Right lobe of liver (tissue), 6 donors: ENCODE data around the gene NEURL2. TPM values are rescaled to one million over a fixed set of nuclear protein-coding genes. Genes with fewer than 3 reads are reported as not detected.
A peak's percentile ranks its signal among the peaks of the same experiment; 100 is the strongest.
"Not testable (repeated sequence)": the region's sequence is repeated elsewhere in the genome, so short reads cannot be mapped to it uniquely, and the experiment has no call there.

ENCODE experiments used
- ATAC-seq, 4 donors: fragments of 200-7000 bp; cut with Tn5 transposase; one replicate each; pipeline ENCODE4 v1.9.1; 2020; ENCODE audit warnings: mild to moderate bottlenecking in 4 of 4, moderate library complexity in 4 of 4
- DNase-seq, 3 donors: peaks; one replicate each; pipeline ENCODE4 v3.0.0-alpha.2; 2020
- H3K27ac ChIP-seq, 3 donors: fragments of 200-600 bp; one replicate each; pipeline ENCODE4 v1.8.0; 2022
- H3K27me3 ChIP-seq, 2 donors: fragments of 200-600 bp; one replicate each; pipeline ENCODE4 v1.8.0; 2022
- H3K36me3 ChIP-seq, 4 donors: fragments of 200-600 bp; sonication (generic) in 1 of 4; one replicate each; pipeline versions ENCODE4 v1.5.1 to v1.8.0; 2017 to 2022; ENCODE audit warnings: control low read depth in 1 of 4
- H3K4me1 ChIP-seq, 4 donors: fragments of 200-600 bp; sonication (generic) in 1 of 4; one replicate each; pipeline versions ENCODE4 v1.5.1 to v1.8.0; 2017 to 2022; ENCODE audit warnings: control low read depth in 1 of 4
- H3K4me3 ChIP-seq, 3 donors: fragments of 200-600 bp; one replicate each; pipeline ENCODE4 v1.8.0; 2022
- H3K9me3 ChIP-seq, 4 donors: fragments of 200-600 bp; sonication (generic) in 1 of 4; one replicate each; pipeline versions ENCODE4 v1.5.1 to v1.8.0; 2017 to 2022; ENCODE audit warnings: control low read depth in 1 of 4
- CTCF ChIP-seq, 4 donors: fragments of 200-600 bp in 3 of 4; fragments of 450-650 bp in 1 of 4; IDR thresholded peaks; one replicate each; pipeline versions ENCODE4 v1.5.1 to v1.8.0; 2016 to 2022; ENCODE audit warnings: antibody characterized with exemption in 4 of 4, mild to moderate bottlenecking in 2 of 4
- POLR2A ChIP-seq: fragments of 450-650 bp; IDR thresholded peaks from one replicate; pipeline ENCODE4 v1.6.1; 2017; ENCODE audit warnings: antibody characterized with exemption, mild to moderate bottlenecking
- WGBS: methylation state at CpG from one replicate; pipeline ENCODE4 v1.1.6; 2018; ENCODE audit warnings: low coverage, low lambda C conversion rate; ENCODE audit not compliant: insufficient coverage; ENCODE audit errors: missing lambda C conversion rate; 5-methylcytosine and 5-hydroxymethylcytosine counted together
- intact Hi-C, 2 donors: fragments of 100-400 bp; cut with DNase I; formaldehyde crosslinking; loops; one replicate each; pipeline versions ENCODE4 v1.11.2 to v1.14.1; 2022
- total RNA-seq, 6 experiments: library from RNA; depleted of rRNA in 2 of 6; stranded (reverse); fragments of >200 nt in 2 of 6; fragmentation: NEBNext Ultra II Directional in 3 of 6; extraction: Animal tissue kit (Norgen Biotek cat#: 25700) in 3 of 6; gene quantifications; one replicate each; pipeline versions ENCODE4 v1.1.0 to v1.2.4, GENCODE V29; 2016 to 2023
- donor health status: DM: no; HTN: yes; CAD: no.
- donor health status: DM: no; HTN: no; CAD: no.
- donor health status: DM: no; HTN: no; CAD: no.
- donor health status: DM: no; HTN: yes; CAD: no.
- donor health status: DM: no; HTN: yes; CAD: no.

NEURL2 gene
- total RNA-seq, 6 experiments from 2014 or later, result 3.6 to 8.8 (median 5.4) TPM

- no peaks in the 10 kb centered on the region for H3K27me3 ChIP-seq
- TF ChIP-seq POLR2A (no peak), CTCF (IDR thresholded peaks at IDR 0.05) (no peak)
- DNase-seq, result no peak
- no peak overlapping the region for H3K27ac ChIP-seq
- WGBS, result 86% methylated on average over 8 of the region's 17 CpGs
- no peaks in the 10 kb centered on the region for H3K9me3 ChIP-seq
- intact Hi-C loops, result no loop called here
- ATAC-seq, result no peak
- H3K4me3 ChIP-seq, result no peak overlapping the region
- no peaks in the 10 kb centered on the region for H3K4me1 ChIP-seq
- no peaks in the 10 kb centered on the region for H3K36me3 ChIP-seq
Measured at GRCh38 chr20:45907219-45907948, 16.4 kb upstream of the NEURL2 start.

GRCh38 chr20:45905505-45906079 lies 14.6 kb upstream of the NEURL2 start:
- H3K36me3 ChIP-seq, result no peaks in the 10 kb centered on the region
- ATAC-seq, result peak in 1 of 4 donors; percentile 52
- H3K27me3 ChIP-seq, result no peaks in the 10 kb centered on the region
- 84% methylated on average over 7 of the region's 8 CpGs for WGBS
- no peak overlapping the region for H3K27ac ChIP-seq
- no peaks in the 10 kb centered on the region for H3K4me1 ChIP-seq
- TF ChIP-seq CTCF (IDR thresholded peaks at IDR 0.05) (no peak), POLR2A (no peak)
- no peak overlapping the region for H3K4me3 ChIP-seq
- no peaks in the 10 kb centered on the region for H3K9me3 ChIP-seq
- intact Hi-C loops, result no loop called here
- DNase-seq, result no peak

GRCh38 chr20:45904583-45905504 lies 13.8 kb upstream of the NEURL2 start:
- no peak for TF ChIP-seq CTCF (IDR thresholded peaks at IDR 0.05)
- TF ChIP-seq POLR2A, result no peak
- Histone ChIP-seq H3K36me3 (no peaks in the 10 kb centered on the region), H3K27me3 (no peaks in the 10 kb centered on the region), H3K4me1 (no peaks in the 10 kb centered on the region), H3K27ac (no peak overlapping the region), H3K4me3 (no peak overlapping the region), H3K9me3 (no peaks in the 10 kb centered on the region)
- ATAC-seq (peak in 1 of 4 donors; percentile 28), DNase-seq (no peak)
- WGBS, result 74% methylated on average over 6 of the region's 16 CpGs
- intact Hi-C loops, result no loop called here

GRCh38 chr20:45902199-45902701 lies 11.2 kb upstream of the NEURL2 start:
- Histone ChIP-seq H3K27me3 (no peaks in the 10 kb centered on the region), H3K36me3 (peaks cover 0 to 4% (median 1%) of the 10 kb centered on the region in 4 donors), H3K9me3 (no peaks in the 10 kb centered on the region), H3K4me1 (no peaks in the 10 kb centered on the region), H3K4me3 (no peak overlapping the region), H3K27ac (no peak overlapping the region)
- intact Hi-C loops, result no loop called here
- WGBS, result 80% methylated on average over 2 of the region's 14 CpGs
- TF ChIP-seq CTCF (IDR thresholded peaks at IDR 0.05), result no peak
- TF ChIP-seq POLR2A, result no peak
- DNase-seq (no peak), ATAC-seq (peak in 1 of 4 donors; percentile 17)

- H3K4me1 ChIP-seq, intact Hi-C loops, DNase-seq, H3K4me3 ChIP-seq, H3K9me3 ChIP-seq, H3K27me3 ChIP-seq, H3K27ac ChIP-seq, ATAC-seq: not testable (repeated sequence)
- peaks cover 0 to 13% (median 8%) of the 10 kb centered on the region in 4 donors for H3K36me3 ChIP-seq
- 39% methylated on average over 3 of the region's 6 CpGs for WGBS
Measured at GRCh38 chr20:45901332-45901731, 10.3 kb upstream of the NEURL2 start.
